CD14-positive monocyte (primary cell): Measurements from ENCODE around the gene PTH2R. TPM values are rescaled to one million over a fixed set of nuclear protein-coding genes. Genes with fewer than 3 reads are reported as not detected.
"Not testable (repeated sequence)": the region's sequence is repeated elsewhere in the genome, so short reads cannot be mapped to it uniquely, and the experiment has no call there.

ENCODE experiments used
- DNase-seq, 3 donors: peaks; one replicate each; pipeline ENCODE4 v3.0.0-alpha.2; 2011 to 2022
- H2AFZ ChIP-seq: 2 replicates; pipeline ENCODE4 v1.6.0; 2012; ENCODE audit warnings: mild to moderate bottlenecking, low read depth, low read length, inconsistent platforms; ENCODE audit not compliant: insufficient read depth, poor library complexity, severe bottlenecking
- H3K27ac ChIP-seq, 2 donors: 1 replicate in 1 of 2; 2 replicates in 1 of 2; pipeline ENCODE4 v1.5.1; 2012 to 2013; ENCODE audit warnings: low read length in 2 of 2, control low read depth in 1 of 2, inconsistent platforms in 1 of 2, low read depth in 1 of 2, mild to moderate bottlenecking in 1 of 2
- H3K27me3 ChIP-seq, 2 donors: one replicate each; pipeline versions ENCODE4 v1.6.0 to v1.6.1; 2011 to 2013; ENCODE audit warnings: low read length in 2 of 2; ENCODE audit not compliant: control insufficient read depth in 2 of 2, insufficient read depth in 2 of 2
- H3K36me3 ChIP-seq, 2 donors: replicated peaks in 1 of 2; 1 replicate in 1 of 2; 2 replicates in 1 of 2; pipeline versions ENCODE4 v1.5.1 to v1.6.1; 2012 to 2013; ENCODE audit warnings: low read length in 2 of 2, control low read depth in 1 of 2, inconsistent platforms in 1 of 2, mild to moderate bottlenecking in 1 of 2; ENCODE audit not compliant: insufficient read depth in 2 of 2, control insufficient read depth in 1 of 2
- H3K4me1 ChIP-seq, 2 donors: 1 replicate in 1 of 2; 2 replicates in 1 of 2; pipeline versions ENCODE4 v1.5.1 to v1.6.1; 2012 to 2013; ENCODE audit warnings: low read length in 2 of 2, control low read depth in 1 of 2, inconsistent platforms in 1 of 2, mild to moderate bottlenecking in 1 of 2, moderate library complexity in 1 of 2; ENCODE audit not compliant: insufficient read depth in 2 of 2, control insufficient read depth in 1 of 2
- H3K4me2 ChIP-seq: replicated peaks from 2 replicates; pipeline ENCODE3; 2012; ENCODE audit warnings: low read length, moderate library complexity, mild to moderate bottlenecking; ENCODE audit not compliant: poor library complexity, severe bottlenecking; ENCODE audit errors: extremely low read depth
- H3K4me3 ChIP-seq, 3 experiments: fragments of 200-600 bp in 1 of 3; sonication (generic) in 1 of 3; replicated peaks in 1 of 3; 1 replicate in 2 of 3; 2 replicates in 1 of 3; pipeline ENCODE4 v1.5.1; 2011 to 2013; ENCODE audit warnings: low read length in 3 of 3, mild to moderate bottlenecking in 3 of 3, control low read depth in 2 of 3, low read depth in 2 of 3, inconsistent platforms in 1 of 3, moderate library complexity in 1 of 3
- H3K79me2 ChIP-seq: 2 replicates; pipeline ENCODE4 v1.6.0; 2012; ENCODE audit warnings: mild to moderate bottlenecking, control low read depth, inconsistent platforms, low read length, moderate library complexity; ENCODE audit not compliant: insufficient read depth
- H3K9ac ChIP-seq: 2 replicates; pipeline ENCODE4 v1.6.0; 2017; ENCODE audit warnings: low read length, mild to moderate bottlenecking; ENCODE audit not compliant: insufficient read depth, poor library complexity, severe bottlenecking
- H3K9me3 ChIP-seq, 2 donors: replicated peaks in 1 of 2; 1 replicate in 1 of 2; 2 replicates in 1 of 2; pipeline versions ENCODE4 v1.5.1 to v1.6.1; 2012 to 2013; ENCODE audit warnings: low read length in 2 of 2, control low read depth in 1 of 2; ENCODE audit not compliant: control insufficient read depth in 1 of 2, insufficient read depth in 1 of 2
- H4K20me1 ChIP-seq: 2 replicates; pipeline ENCODE4 v1.6.0; 2012; ENCODE audit warnings: mild to moderate bottlenecking, low read length, control low read depth, moderate library complexity; ENCODE audit not compliant: insufficient read depth
- H3K27ac Mint-ChIP-seq, 7 donors: one replicate each; pipeline ENCODE4 v1.8.0; 2020; ENCODE audit warnings: mild to moderate bottlenecking in 7 of 7, mixed read lengths in 7 of 7, moderate library complexity in 6 of 7, inconsistent platforms in 2 of 7
- H3K27me3 Mint-ChIP-seq, 3 donors: one replicate each; pipeline ENCODE4 v1.8.0; 2021 to 2022; ENCODE audit warnings: low read depth in 3 of 3, mild to moderate bottlenecking in 3 of 3, mixed read lengths in 3 of 3, moderate library complexity in 3 of 3, inconsistent platforms in 1 of 3
- H3K36me3 Mint-ChIP-seq, 2 donors: one replicate each; pipeline ENCODE4 v1.8.0; 2020; ENCODE audit warnings: mixed read lengths in 2 of 2, inconsistent platforms in 1 of 2, mild to moderate bottlenecking in 1 of 2
- H3K4me1 Mint-ChIP-seq: one replicate; pipeline ENCODE4 v1.8.0; 2020; ENCODE audit warnings: mild to moderate bottlenecking, mixed read lengths
- H3K4me3 Mint-ChIP-seq, 2 donors: one replicate each; pipeline ENCODE4 v1.8.0; 2020; ENCODE audit warnings: mild to moderate bottlenecking in 2 of 2, mixed read lengths in 2 of 2, moderate library complexity in 1 of 2
- H3K9me3 Mint-ChIP-seq, 7 donors: one replicate each; pipeline ENCODE4 v1.8.0; 2020 to 2022; ENCODE audit warnings: mixed read lengths in 7 of 7, mild to moderate bottlenecking in 6 of 7, moderate library complexity in 6 of 7, inconsistent platforms in 2 of 7
- WGBS: methylation state at CpG from one replicate; pipeline ENCODE4 v1.1.5; 2013; ENCODE audit warnings: missing lambda C conversion rate; ENCODE audit not compliant: insufficient coverage; 5-methylcytosine and 5-hydroxymethylcytosine counted together
- intact Hi-C, 2 donors: fragments of 100-400 bp; cut with micrococcal nuclease; formaldehyde crosslinking; loops; one replicate each; pipeline versions ENCODE4 v1.15.0 to v1.15.1; 2023
- polyA plus RNA-seq, 3 donors: library from polyadenylated mRNA; depleted of rRNA in 1 of 3; unstranded in 2 of 3; stranded (reverse) in 1 of 3; fragments of 300-500 nt in 2 of 3; fragments of >200 nt in 1 of 3; fragmentation: Illumina TruSeq in 2 of 3; gene quantifications; 1 replicate in 2 of 3; 2 replicates in 1 of 3; pipeline ENCODE4 v1.2.3, GENCODE V29; 2012 to 2021
- TF ChIP-seq, protein P1 (sequence below): fragments of 200-600 bp; IDR thresholded peaks from one replicate; pipeline ENCODE4 v1.8.0; 2022; ENCODE audit warnings: antibody characterized with exemption, mild to moderate bottlenecking

PTH2R gene
- polyA plus RNA-seq, 3 donors: 0.07 to 0.12 (median 0.11) TPM

DNA sequence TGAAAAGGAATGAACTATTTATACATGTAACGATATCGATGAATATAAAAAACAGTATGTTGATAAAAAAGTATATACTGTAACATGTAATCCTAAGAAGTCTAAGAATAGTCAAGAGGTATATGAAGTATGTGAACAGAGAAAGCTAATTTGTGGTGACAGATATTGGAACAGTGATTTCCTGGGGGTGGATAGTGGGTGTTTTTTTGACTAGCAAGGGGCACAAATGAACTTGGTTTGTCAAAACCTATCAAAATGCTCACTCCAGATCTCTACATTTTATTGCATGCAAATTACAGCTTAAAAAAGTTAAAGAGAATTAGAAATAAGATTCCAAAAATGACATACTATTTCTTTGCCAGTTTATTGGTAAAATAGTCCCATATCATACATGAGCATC is 35.4 kb downstream of the PTH2R start:
- Histone ChIP-seq H2AFZ (no peak overlapping the region), H3K4me2 (no peak overlapping the region), H3K36me3 (no peaks in the 10 kb centered on the region), H3K27me3 (no peaks in the 10 kb centered on the region), H3K4me3 (no peak overlapping the region), H3K79me2 (no peaks in the 10 kb centered on the region), H4K20me1 (no peaks in the 10 kb centered on the region), H3K9me3 (no peaks in the 10 kb centered on the region), H3K27ac (no peak overlapping the region), H3K9ac (no peak overlapping the region), H3K4me1 (no peaks in the 10 kb centered on the region)
- TF ChIP-seq, protein P1, sequence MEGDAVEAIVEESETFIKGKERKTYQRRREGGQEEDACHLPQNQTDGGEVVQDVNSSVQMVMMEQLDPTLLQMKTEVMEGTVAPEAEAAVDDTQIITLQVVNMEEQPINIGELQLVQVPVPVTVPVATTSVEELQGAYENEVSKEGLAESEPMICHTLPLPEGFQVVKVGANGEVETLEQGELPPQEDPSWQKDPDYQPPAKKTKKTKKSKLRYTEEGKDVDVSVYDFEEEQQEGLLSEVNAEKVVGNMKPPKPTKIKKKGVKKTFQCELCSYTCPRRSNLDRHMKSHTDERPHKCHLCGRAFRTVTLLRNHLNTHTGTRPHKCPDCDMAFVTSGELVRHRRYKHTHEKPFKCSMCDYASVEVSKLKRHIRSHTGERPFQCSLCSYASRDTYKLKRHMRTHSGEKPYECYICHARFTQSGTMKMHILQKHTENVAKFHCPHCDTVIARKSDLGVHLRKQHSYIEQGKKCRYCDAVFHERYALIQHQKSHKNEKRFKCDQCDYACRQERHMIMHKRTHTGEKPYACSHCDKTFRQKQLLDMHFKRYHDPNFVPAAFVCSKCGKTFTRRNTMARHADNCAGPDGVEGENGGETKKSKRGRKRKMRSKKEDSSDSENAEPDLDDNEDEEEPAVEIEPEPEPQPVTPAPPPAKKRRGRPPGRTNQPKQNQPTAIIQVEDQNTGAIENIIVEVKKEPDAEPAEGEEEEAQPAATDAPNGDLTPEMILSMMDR: no peak
- Mint-ChIP-seq H3K9me3 (no peaks in the 10 kb centered on the region), H3K4me1 (no peaks in the 10 kb centered on the region), H3K27me3 (no peaks in the 10 kb centered on the region), H3K27ac (no peak overlapping the region), H3K36me3 (no peaks in the 10 kb centered on the region), H3K4me3 (no peak overlapping the region)
- DNase-seq: no peak
- WGBS: no CpG with 5 or more reads among the region's 2 CpGs
- intact Hi-C loops: no loop called here

DNA sequence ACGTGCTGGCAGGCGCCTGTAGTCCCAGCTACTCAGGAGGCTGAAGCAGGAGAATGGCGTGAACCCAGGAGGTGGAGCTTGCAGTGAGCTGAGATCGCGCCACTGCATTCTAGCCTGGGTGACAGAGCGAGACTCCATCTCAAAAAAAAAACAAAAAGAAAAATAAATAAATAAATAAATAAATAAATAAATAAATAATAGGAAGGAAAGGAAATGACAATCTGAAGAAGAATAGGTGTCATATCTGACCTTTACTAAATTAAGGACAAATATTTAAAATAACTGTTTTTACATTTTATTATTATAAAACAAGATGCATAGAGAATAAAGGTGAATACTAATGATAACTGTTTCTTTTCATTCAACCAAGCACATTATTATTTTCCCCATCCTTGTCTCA is 40.9 kb downstream of the PTH2R start:
- H3K79me2 ChIP-seq, H3K9ac ChIP-seq, H3K4me1 Mint-ChIP-seq, DNase-seq, H3K27me3 ChIP-seq, H3K36me3 ChIP-seq, H4K20me1 ChIP-seq, H3K36me3 Mint-ChIP-seq, H3K4me2 ChIP-seq, H3K9me3 Mint-ChIP-seq, H3K27me3 Mint-ChIP-seq, H3K27ac ChIP-seq, H3K9me3 ChIP-seq, intact Hi-C loops, H3K27ac Mint-ChIP-seq, H3K4me3 Mint-ChIP-seq, H3K4me1 ChIP-seq, H2AFZ ChIP-seq, H3K4me3 ChIP-seq: not testable (repeated sequence)
- WGBS: no CpG with 5 or more reads among the region's 6 CpGs
